H9 (cell line): ENCODE measurements around the gene JPH2. TPM values are rescaled to one million over a fixed set of nuclear protein-coding genes. Genes with fewer than 3 reads are reported as not detected.

Source experiments
- DNase-seq: peaks from one replicate; pipeline ENCODE4 v3.0.0-alpha.2; 2017
- H2AFZ ChIP-seq: one replicate; pipeline ENCODE4 v1.6.1; 2013; ENCODE audit warnings: mild to moderate bottlenecking, low read length, control low read depth, moderate library complexity
- H2AK5ac ChIP-seq: 2 replicates; pipeline ENCODE4 v1.6.1; 2013; ENCODE audit warnings: low read length, control low read depth, mixed read lengths; ENCODE audit not compliant: insufficient read length
- H2BK120ac ChIP-seq: one replicate; pipeline ENCODE4 v1.6.1; 2013; ENCODE audit warnings: low read depth, mild to moderate bottlenecking, low read length, control low read depth, inconsistent platforms; ENCODE audit not compliant: poor library complexity, severe bottlenecking
- H2BK12ac ChIP-seq: 2 replicates; pipeline ENCODE4 v1.6.1; 2013; ENCODE audit warnings: low read length, control low read depth, mixed read lengths, low read depth; ENCODE audit not compliant: insufficient read length
- H2BK15ac ChIP-seq: 2 replicates; pipeline ENCODE4 v1.6.1; 2013; ENCODE audit warnings: low read depth, low read length, control low read depth
- H2BK20ac ChIP-seq: one replicate; pipeline ENCODE4 v1.6.1; 2013; ENCODE audit warnings: low read depth, mild to moderate bottlenecking, low read length, control low read depth, inconsistent platforms; ENCODE audit not compliant: poor library complexity, severe bottlenecking
- H2BK5ac ChIP-seq: 2 replicates; pipeline ENCODE4 v1.6.1; 2013; ENCODE audit warnings: low read length, control low read depth, mixed read lengths; ENCODE audit not compliant: insufficient read length
- H3K14ac ChIP-seq: 2 replicates; pipeline ENCODE4 v1.6.1; 2013; ENCODE audit warnings: low read length, control low read depth; ENCODE audit not compliant: insufficient read depth
- H3K18ac ChIP-seq: 2 replicates; pipeline ENCODE4 v1.6.1; 2013; ENCODE audit warnings: low read depth, mild to moderate bottlenecking, mixed read lengths, low read length, control low read depth; ENCODE audit not compliant: insufficient read length
- H3K23ac ChIP-seq: 2 replicates; pipeline ENCODE4 v1.6.1; 2013; ENCODE audit warnings: low read length, control low read depth, mixed read lengths, low read depth; ENCODE audit not compliant: insufficient read length
- H3K23me2 ChIP-seq: 2 replicates; pipeline ENCODE4 v1.6.1; 2013; ENCODE audit warnings: low read depth, mild to moderate bottlenecking, mixed read lengths, low read length, control low read depth; ENCODE audit not compliant: insufficient read length, poor library complexity, severe bottlenecking
- H3K27ac ChIP-seq: 2 replicates; pipeline ENCODE4 v1.5.1; 2013; ENCODE audit warnings: low read length, control low read depth, mixed read lengths, low read depth; ENCODE audit not compliant: insufficient read length
- H3K27me3 ChIP-seq: 2 replicates; pipeline ENCODE4 v1.6.1; 2013; ENCODE audit warnings: low read length, control low read depth, inconsistent platforms; ENCODE audit not compliant: insufficient read depth
- H3K4ac ChIP-seq: 2 replicates; pipeline ENCODE4 v1.6.1; 2013; ENCODE audit warnings: low read depth, mild to moderate bottlenecking, control low read depth, inconsistent platforms, low read length, moderate library complexity
- H3K4me1 ChIP-seq: 2 replicates; pipeline ENCODE4 v1.6.1; 2013; ENCODE audit warnings: low read length, control low read depth, inconsistent platforms; ENCODE audit not compliant: insufficient read depth
- H3K4me2 ChIP-seq: 2 replicates; pipeline ENCODE4 v1.6.1; 2013; ENCODE audit warnings: low read length, control low read depth, mixed read lengths; ENCODE audit not compliant: insufficient read length, insufficient read depth
- H3K56ac ChIP-seq: 2 replicates; pipeline ENCODE4 v1.6.1; 2013; ENCODE audit warnings: low read depth, mild to moderate bottlenecking, mixed read lengths, low read length, control low read depth; ENCODE audit not compliant: insufficient read length
- H3K79me1 ChIP-seq: 2 replicates; pipeline ENCODE4 v1.6.1; 2013; ENCODE audit warnings: low read depth, mild to moderate bottlenecking, moderate library complexity, low read length, control low read depth, inconsistent platforms; ENCODE audit not compliant: insufficient read depth, poor library complexity, severe bottlenecking
- H3K79me2 ChIP-seq: 2 replicates; pipeline ENCODE4 v1.6.1; 2013; ENCODE audit warnings: low read length, control low read depth, inconsistent platforms; ENCODE audit not compliant: insufficient read depth
- H3K9ac ChIP-seq: 2 replicates; pipeline ENCODE4 v1.6.1; 2013; ENCODE audit warnings: low read length, control low read depth, mixed read lengths; ENCODE audit not compliant: insufficient read length; ENCODE audit errors: extremely low read depth
- H3K9me3 ChIP-seq: one replicate; pipeline ENCODE4 v1.6.1; 2013; ENCODE audit warnings: low read depth, low read length, inconsistent platforms; ENCODE audit not compliant: control insufficient read depth
- H3T11ph ChIP-seq: one replicate; pipeline ENCODE4 v1.6.1; 2013; ENCODE audit warnings: mild to moderate bottlenecking, low read length, control low read depth, inconsistent platforms
- H4K20me1 ChIP-seq: one replicate; pipeline ENCODE4 v1.6.1; 2013; ENCODE audit not compliant: control insufficient read depth, insufficient read length, insufficient read depth
- H4K5ac ChIP-seq: 2 replicates; pipeline ENCODE4 v1.6.1; 2013; ENCODE audit warnings: low read depth, mild to moderate bottlenecking, mixed read lengths, low read length, control low read depth; ENCODE audit not compliant: insufficient read length
- H4K8ac ChIP-seq: replicated peaks from 2 replicates; pipeline ENCODE4 v1.6.1; 2013; ENCODE audit warnings: low read length, control low read depth, mixed read lengths, low read depth; ENCODE audit not compliant: insufficient read length
- H4K91ac ChIP-seq: 2 replicates; pipeline ENCODE4 v1.6.1; 2013; ENCODE audit warnings: low read depth, mild to moderate bottlenecking, moderate library complexity, mixed read lengths, low read length, control low read depth; ENCODE audit not compliant: insufficient read length
- H3K27ac Mint-ChIP-seq, 3 experiments: 2 replicates in 2 of 3; 3 replicates in 1 of 3; pipeline ENCODE4 v1.8.0; 2020 to 2021; ENCODE audit warnings: mixed read lengths in 3 of 3, mild to moderate bottlenecking in 1 of 3, moderate library complexity in 1 of 3
- H3K27me3 Mint-ChIP-seq: 2 replicates; pipeline ENCODE4 v1.8.0; 2021; ENCODE audit warnings: low read depth, mild to moderate bottlenecking, moderate library complexity, mixed read lengths
- H3K36me3 Mint-ChIP-seq, 3 experiments: 2 replicates in 2 of 3; 3 replicates in 1 of 3; pipeline ENCODE4 v1.8.0; 2020 to 2021; ENCODE audit warnings: low read depth in 3 of 3, mixed read lengths in 3 of 3; ENCODE audit not compliant: insufficient read depth in 1 of 3
- H3K4me1 Mint-ChIP-seq, 2 experiments: 2 replicates each; pipeline ENCODE4 v1.8.0; 2020; ENCODE audit warnings: mixed read lengths in 2 of 2
- H3K4me3 Mint-ChIP-seq, 2 experiments: 2 replicates in 1 of 2; 3 replicates in 1 of 2; pipeline ENCODE4 v1.8.0; 2020 to 2021; ENCODE audit warnings: mild to moderate bottlenecking in 2 of 2, mixed read lengths in 2 of 2, moderate library complexity in 1 of 2
- H3K9me3 Mint-ChIP-seq, 2 experiments: 2 replicates in 1 of 2; 3 replicates in 1 of 2; pipeline ENCODE4 v1.8.0; 2020; ENCODE audit warnings: mild to moderate bottlenecking in 2 of 2, mixed read lengths in 2 of 2, moderate library complexity in 1 of 2
- WGBS: extraction: QIAGEN DNeasy Blood & Tissue Kit; methylation state at CpG from one replicate; pipeline ENCODE4 v1.1.7; 2013; ENCODE audit warnings: missing lambda C conversion rate, low lambda C conversion rate, mixed read lengths; ENCODE audit not compliant: insufficient read length; ENCODE audit errors: extremely low coverage; 5-methylcytosine and 5-hydroxymethylcytosine counted together
- total RNA-seq: library from RNA; stranded (reverse); gene quantifications from 2 replicates; pipeline ENCODE4 v1.2.1, GENCODE V29; 2021
- TF ChIP-seq, protein P1 (sequence below): fragments of 200-600 bp; sonication (generic); conservative IDR thresholded peaks from 3 replicates; pipeline ENCODE4 v1.8.0; 2021; ENCODE audit warnings: antibody characterized with exemption, mild to moderate bottlenecking

JPH2 gene
- total RNA-seq, 1 experiment from 2014 or later: 0.31 TPM

DNA sequence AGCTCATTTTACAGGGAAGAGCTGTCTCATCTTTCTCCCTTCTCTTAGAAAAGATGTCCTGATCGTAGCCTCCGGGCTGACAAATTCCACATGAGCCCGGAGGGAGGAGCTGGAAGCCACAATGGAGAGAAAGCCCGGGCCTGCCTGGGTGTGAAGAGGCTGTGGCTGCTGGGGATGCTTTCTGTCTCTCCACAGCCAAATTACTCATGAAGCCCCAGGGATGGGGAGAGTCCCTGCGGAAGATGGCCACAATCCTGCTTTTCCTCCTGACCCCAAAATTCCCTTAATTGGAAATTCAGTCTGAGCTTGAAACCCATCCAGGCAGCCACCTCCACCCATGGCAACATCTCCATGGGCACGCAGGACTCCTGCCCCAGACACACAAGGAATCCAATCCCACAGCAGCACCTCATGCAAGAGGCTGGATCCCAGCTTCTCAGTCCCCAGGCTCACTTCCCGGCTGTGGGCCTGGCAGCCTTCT, 32.4 kb downstream of the JPH2 start:
- no peaks in the 10 kb centered on the region for H3K27me3 ChIP-seq
- no peak overlapping the region for H4K91ac ChIP-seq
- no peak overlapping the region for H3K23ac ChIP-seq
- no peaks in the 10 kb centered on the region for H4K20me1 ChIP-seq
- H3K9me3 ChIP-seq: no peaks in the 10 kb centered on the region
- H3K9ac ChIP-seq: no peak overlapping the region
- H3K56ac ChIP-seq: no peak overlapping the region
- H3K27ac ChIP-seq: no peak overlapping the region
- no peaks in the 10 kb centered on the region for H3K4me1 ChIP-seq
- Mint-ChIP-seq H3K36me3 (no peaks in the 10 kb centered on the region), H3K9me3 (no peaks in the 10 kb centered on the region), H3K4me1 (peaks cover 0 to 4% of the 10 kb centered on the region in 2 experiments; a peak in 1 of 4 replicates), H3K27ac (no peak overlapping the region), H3K4me3 (no peak overlapping the region), H3K27me3 (no peaks in the 10 kb centered on the region; the same call in 1 of the 2 replicates)
- no peaks in the 10 kb centered on the region for H3K79me2 ChIP-seq
- H4K8ac ChIP-seq: peak overlapping the region; percentile 83
- no peak overlapping the region for H2AK5ac ChIP-seq
- H3K14ac ChIP-seq: no peak overlapping the region
- H2BK20ac ChIP-seq: no peak overlapping the region
- no peaks in the 10 kb centered on the region for H3K23me2 ChIP-seq
- H2BK120ac ChIP-seq: no peak overlapping the region
- no peak for DNase-seq
- no CpG with 5 or more reads among the region's 7 CpGs for WGBS
- no peak overlapping the region for H3K4me2 ChIP-seq
- no peaks in the 10 kb centered on the region for H3K79me1 ChIP-seq
- H2AFZ ChIP-seq: no peak overlapping the region
- no peak overlapping the region for H4K5ac ChIP-seq
- H2BK5ac ChIP-seq: no peak overlapping the region
- H3K4ac ChIP-seq: no peak overlapping the region
- peak overlapping the region; percentile 11 for H3K18ac ChIP-seq
- TF ChIP-seq, protein P1, sequence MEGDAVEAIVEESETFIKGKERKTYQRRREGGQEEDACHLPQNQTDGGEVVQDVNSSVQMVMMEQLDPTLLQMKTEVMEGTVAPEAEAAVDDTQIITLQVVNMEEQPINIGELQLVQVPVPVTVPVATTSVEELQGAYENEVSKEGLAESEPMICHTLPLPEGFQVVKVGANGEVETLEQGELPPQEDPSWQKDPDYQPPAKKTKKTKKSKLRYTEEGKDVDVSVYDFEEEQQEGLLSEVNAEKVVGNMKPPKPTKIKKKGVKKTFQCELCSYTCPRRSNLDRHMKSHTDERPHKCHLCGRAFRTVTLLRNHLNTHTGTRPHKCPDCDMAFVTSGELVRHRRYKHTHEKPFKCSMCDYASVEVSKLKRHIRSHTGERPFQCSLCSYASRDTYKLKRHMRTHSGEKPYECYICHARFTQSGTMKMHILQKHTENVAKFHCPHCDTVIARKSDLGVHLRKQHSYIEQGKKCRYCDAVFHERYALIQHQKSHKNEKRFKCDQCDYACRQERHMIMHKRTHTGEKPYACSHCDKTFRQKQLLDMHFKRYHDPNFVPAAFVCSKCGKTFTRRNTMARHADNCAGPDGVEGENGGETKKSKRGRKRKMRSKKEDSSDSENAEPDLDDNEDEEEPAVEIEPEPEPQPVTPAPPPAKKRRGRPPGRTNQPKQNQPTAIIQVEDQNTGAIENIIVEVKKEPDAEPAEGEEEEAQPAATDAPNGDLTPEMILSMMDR: no peak
- H3T11ph ChIP-seq: no peak overlapping the region
- H2BK12ac ChIP-seq: peak overlapping the region; percentile 23
- H2BK15ac ChIP-seq: no peak overlapping the region; the same call in 1 of the 2 replicates
